ENCODE measurements around the gene BCS1L.

BCS1L gene, protein sequence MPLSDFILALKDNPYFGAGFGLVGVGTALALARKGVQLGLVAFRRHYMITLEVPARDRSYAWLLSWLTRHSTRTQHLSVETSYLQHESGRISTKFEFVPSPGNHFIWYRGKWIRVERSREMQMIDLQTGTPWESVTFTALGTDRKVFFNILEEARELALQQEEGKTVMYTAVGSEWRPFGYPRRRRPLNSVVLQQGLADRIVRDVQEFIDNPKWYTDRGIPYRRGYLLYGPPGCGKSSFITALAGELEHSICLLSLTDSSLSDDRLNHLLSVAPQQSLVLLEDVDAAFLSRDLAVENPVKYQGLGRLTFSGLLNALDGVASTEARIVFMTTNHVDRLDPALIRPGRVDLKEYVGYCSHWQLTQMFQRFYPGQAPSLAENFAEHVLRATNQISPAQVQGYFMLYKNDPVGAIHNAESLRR

DNA sequence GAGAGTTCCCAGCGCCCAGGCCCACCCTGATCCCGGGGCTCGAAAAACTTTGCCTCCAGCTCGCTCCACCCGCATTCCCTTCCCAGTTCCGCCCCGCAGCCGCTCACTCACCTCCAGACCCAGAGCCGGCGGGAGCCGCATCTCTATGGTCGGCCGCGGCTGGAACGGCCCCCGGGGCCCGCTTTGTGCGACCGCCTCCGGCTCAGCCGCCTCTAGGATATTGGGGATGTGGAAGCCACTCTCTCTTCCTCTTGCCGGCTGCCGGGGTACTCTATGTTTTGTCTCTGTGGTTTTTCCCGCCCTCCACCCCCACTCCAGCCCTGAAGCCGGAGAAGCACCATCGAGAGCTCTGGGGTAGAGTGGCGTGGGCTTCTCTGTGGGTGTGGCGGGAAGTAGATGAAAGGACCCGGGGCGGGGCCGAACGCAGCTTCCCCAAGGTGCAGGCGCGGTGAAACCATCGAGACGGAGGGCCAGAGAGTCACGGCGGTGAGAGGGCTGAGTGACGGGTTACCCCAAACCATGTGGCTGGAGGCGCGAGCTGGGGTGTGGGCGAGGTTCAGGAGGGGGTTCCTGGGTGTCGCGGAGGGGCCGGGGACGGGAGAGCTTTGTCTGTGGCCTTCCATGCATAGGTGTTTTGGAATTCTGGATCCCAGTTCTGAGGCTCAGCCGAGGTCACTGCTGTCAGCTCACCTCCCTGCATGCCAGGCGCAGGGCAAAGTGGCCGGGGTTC, at the start of gene BCS1L, which contains the start of gene ZNF142:
Gene BCS1L, plus strand, starts transcription at position 426 of the 730 bp plus-strand sequence. CDS start 1,305 bp downstream, outside the sequence.
Gene ZNF142, minus strand, starts transcription at position 366 of the 730 bp plus-strand sequence. CDS start 3,194 bp downstream, outside the sequence.
- DNase-seq (ENCODE audit: extremely low read depth in 1 of 2, low read depth in 1 of 2): peak; percentile 81 to 86

DNA sequence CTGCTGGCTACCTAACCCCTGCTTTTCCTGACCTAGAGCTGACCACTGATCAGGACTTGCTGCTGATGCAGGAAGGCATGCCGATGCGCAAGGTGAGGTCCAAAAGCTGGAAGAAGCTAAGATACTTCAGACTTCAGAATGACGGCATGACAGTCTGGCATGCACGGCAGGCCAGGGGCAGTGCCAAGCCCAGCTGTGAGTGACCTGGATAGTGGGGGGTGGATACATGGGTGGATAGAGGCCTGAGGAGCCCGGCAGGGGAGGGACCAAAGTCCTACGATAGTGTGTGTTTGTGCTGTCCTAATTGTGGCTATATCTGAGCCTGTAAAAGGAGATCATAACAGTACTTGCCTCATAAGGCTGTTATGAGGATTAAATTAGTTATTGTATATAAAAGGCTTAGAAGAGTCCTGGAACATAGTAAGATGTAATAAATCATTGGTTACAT, 43.6 kb upstream of the BCS1L start:
- no peak for DNase-seq (ENCODE audit: extremely low read depth in 1 of 2, low read depth in 1 of 2)

DNA sequence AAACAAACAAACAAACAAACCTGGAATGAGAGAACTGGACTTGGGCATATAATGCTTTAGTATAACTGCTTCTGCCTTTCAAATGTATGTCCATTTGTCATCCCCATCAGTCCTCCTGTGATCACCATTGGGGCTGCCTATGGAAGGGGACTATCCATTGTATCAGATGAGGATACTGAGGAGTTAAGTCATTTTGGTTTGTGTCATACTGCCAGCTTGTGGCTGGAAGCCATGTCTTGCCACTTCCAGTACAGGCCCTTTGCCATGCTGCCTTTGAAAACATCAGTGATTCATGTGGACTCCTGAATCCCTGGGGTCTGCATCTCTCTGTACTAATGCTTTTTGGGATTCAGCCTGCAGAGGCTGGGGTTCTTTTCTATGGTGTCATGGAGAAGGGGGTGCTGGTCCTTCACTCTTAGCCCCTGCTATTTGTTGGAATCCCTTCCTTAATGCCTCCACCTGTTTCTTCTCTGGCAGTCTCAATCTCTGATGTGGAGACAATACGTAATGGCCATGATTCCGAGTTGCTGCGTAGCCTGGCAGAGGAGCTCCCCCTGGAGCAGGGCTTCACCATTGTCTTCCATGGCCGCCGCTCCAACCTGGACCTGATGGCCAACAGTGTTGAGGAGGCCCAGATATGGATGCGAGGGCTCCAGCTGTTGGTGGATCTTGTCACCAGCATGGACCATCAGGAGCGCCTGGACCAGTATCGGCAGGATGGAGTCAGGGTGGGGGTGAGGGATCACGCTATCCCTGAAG, 41.2 kb upstream of the BCS1L start:
- DNase-seq (ENCODE audit: extremely low read depth in 1 of 2, low read depth in 1 of 2): no peak

DNA sequence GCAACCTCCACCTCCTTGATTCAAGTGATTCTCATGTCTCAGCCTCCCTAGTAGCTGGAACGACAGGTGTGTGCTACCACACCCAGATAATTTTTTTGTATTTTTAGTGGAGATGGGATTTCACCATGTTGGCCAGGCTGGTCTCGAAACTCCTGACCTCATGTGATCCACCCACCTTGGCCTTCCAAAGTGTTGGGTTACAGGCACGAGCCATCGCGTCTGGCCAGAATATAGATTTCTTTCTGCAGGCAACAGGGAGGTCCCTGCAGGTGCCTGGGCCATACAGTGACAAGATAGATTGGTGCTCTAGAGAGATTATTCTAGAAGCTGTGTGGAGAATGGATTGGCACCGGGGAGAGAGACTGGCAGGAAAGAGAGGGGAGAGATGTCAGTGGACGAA, 38.5 kb upstream of the BCS1L start:
- no peak for DNase-seq (ENCODE audit: extremely low read depth in 1 of 2, low read depth in 1 of 2)

DNA sequence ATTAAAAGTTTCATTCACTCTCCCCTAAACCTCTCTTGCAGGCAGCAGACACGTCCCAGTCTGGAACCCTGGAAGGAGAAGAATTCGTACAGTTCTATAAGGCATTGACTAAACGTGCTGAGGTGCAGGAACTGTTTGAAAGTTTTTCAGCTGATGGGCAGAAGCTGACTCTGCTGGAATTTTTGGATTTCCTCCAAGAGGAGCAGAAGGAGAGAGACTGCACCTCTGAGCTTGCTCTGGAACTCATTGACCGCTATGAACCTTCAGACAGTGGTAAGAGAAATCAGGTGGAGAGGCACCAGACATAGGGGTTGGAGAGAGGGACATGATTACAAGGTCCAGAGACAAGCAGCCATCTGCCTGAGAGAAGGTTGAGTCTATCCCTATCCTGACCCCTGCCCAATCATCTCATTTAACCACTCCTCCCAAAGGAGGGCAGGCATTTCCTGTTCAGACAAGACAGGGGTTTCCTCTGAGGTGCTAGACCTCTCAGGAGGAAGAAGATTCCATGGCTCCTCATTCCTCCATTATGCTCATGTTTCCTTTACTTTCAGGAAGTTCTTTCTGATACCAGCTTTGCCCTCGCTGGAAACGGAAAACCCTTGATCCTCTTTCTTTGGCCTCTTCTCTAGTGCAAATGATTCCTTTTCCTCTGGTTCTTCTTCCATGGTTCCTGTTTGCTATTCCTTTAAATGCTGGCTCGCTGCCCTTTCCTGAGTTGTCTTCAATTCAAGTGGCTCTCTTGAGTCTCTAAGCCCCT, 36.7 kb upstream of the BCS1L start:
- no peak for DNase-seq (ENCODE audit: extremely low read depth in 1 of 2, low read depth in 1 of 2)

DNA sequence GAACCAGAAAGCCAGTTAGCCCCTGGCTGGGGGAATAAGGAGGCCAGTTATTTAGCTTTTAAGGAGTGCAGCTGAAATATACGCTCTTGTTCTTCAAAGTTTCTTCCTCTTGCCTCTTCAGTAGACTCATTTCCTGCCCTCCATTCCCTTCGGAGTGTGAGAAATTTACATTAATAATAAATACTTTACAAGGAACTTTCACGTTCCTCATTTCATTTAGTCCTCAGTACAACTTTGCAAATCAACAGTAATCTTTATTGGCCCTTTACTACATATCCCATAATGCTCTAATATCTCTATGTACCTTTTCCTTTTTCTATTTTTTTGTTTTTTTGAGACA, 36.1 kb upstream of the BCS1L start:
- DNase-seq (ENCODE audit: extremely low read depth in 1 of 2, low read depth in 1 of 2): no peak

DNA sequence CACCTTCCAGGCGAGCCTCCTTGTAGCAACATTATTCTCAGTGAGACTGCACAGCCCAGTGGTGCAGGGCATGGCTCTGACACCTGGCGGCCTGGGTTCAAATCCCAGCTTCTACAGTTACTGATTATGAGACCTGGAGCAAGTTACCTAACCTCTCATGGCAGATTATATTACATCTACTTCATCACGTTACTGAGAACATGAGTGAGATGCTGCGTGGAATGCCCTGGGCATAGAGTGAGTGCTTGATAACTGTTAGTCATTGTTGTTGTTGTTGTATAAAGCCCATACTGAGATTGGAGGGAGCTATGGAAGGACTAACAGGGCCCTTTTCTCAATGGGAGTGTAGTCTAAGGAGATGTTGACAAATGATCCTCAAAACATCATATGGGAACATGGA, 33.1 kb upstream of the BCS1L start:
- no peak for DNase-seq (ENCODE audit: extremely low read depth in 1 of 2, low read depth in 1 of 2)

DNA sequence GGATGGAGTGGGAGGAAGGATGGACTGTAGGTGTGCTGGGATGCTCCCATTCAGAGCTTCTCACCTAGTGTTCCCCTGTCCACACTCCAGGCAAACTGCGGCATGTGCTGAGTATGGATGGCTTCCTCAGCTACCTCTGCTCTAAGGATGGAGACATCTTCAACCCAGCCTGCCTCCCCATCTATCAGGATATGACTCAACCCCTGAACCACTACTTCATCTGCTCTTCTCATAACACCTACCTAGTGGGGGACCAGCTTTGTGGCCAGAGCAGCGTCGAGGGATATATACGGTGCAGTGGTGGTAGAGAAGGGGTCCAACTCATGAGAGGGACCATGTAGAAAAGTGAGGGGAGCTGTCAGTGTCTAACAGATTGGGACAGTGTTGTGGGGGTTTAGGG, 31.5 kb upstream of the BCS1L start:
- DNase-seq (ENCODE audit: extremely low read depth in 1 of 2, low read depth in 1 of 2): no peak

DNA sequence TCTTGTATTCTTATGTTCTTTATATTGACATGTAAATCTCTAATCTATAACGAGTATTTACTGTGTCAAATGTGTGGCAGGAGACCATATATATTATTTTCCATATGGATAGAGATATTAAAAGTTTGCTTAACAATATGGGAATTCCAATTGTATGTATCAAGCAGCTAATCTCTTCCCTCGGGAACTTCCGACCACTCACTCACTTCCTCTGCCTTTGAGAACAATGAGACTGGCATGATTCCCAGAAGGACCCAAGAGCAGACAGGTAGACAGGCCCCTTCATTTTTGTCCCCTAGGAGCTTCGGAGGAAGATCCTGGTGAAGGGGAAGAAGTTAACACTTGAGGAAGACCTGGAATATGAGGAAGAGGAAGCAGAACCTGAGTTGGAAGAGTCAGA, 27.6 kb upstream of the BCS1L start:
- no peak for DNase-seq (ENCODE audit: extremely low read depth in 1 of 2, low read depth in 1 of 2)

DNA sequence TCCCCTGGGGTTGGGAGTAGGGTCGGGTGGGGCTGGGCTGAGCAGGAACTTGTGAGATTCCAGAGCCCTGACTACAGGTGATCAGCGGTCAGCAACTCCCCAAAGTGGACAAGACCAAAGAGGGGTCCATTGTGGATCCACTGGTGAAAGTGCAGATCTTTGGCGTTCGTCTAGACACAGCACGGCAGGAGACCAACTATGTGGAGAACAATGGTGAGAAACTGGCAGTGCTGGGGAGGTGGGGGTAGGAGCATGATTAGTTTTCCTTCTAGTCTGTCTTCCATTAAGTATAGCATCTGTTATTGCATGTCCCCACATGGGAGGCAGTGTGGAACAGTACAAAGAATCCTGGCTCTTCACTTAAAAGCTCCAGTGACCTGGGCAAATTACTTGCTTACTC, 23.8 kb upstream of the BCS1L start:
- no peak for DNase-seq (ENCODE audit: extremely low read depth in 1 of 2, low read depth in 1 of 2)

DNA sequence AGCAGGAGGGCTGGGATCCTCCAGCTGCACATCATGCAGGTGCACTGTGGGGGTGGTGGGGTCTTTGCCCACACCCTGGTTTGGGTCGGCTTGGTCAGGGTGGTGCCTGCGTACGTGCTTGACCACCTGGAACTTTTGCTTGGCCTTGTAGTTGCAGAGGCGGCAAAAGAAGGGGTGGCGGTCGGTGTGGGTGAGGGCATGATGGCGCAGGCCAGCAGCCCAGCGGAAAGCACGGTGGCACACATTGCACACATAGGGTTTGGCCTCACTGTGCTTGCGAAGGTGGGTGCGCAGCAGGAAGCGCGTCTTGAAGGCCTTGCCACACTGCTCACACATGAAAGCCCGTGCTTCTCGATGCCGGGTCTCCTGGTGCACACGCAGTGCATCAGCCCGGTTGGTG, 21.1 kb upstream of the BCS1L start:
- no peak for DNase-seq (ENCODE audit: extremely low read depth in 1 of 2, low read depth in 1 of 2)

DNA sequence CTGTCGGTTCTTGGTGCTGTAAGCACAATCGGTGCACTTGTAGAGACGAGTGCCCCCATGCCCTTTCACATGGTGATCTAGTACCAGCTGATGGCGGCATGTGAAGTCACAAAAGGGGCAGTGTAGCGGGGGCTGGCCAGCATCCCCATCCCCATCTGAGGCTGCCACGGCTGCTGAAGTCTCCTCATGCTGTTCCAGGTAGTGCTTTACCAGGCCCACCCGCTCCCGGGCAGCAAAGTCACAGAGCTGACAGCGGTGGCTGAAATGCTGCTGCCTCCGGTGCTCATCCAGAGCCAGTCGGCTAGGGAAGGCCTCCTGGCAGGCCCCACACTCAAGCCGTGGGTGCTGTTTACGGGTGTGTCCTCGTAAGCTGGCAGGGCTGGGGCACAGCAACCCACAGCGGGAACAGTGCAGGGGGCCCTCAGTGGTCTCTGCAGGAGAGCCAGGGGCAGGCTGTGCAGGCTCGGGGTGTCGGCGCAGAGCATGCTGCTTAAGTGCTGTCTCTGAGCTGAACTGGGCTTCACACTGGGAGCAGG, 17.3 kb upstream of the BCS1L start:
- no peak for DNase-seq (ENCODE audit: extremely low read depth in 1 of 2, low read depth in 1 of 2)

DNA sequence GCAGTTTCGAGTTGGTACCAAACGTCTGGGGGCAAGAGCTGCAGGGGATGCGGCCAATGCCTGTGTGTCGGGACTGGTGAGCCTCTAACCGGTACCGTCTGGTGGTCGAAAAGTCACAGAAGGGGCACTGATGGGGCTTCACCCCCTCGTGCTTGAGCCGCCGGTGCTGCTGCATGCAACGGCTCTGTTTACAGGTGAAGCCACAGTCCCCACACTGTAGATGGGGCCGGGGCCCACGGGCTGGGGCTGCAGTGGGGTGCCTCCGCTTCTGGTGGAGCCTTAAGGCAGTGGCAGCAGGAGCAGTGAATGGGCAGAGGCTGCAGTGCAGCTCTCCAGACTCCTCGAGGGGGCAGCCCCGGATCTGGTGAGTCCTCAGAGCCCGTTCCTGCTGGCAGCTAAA, 16.7 kb upstream of the BCS1L start:
- DNase-seq (ENCODE audit: extremely low read depth in 1 of 2, low read depth in 1 of 2): no peak

DNA sequence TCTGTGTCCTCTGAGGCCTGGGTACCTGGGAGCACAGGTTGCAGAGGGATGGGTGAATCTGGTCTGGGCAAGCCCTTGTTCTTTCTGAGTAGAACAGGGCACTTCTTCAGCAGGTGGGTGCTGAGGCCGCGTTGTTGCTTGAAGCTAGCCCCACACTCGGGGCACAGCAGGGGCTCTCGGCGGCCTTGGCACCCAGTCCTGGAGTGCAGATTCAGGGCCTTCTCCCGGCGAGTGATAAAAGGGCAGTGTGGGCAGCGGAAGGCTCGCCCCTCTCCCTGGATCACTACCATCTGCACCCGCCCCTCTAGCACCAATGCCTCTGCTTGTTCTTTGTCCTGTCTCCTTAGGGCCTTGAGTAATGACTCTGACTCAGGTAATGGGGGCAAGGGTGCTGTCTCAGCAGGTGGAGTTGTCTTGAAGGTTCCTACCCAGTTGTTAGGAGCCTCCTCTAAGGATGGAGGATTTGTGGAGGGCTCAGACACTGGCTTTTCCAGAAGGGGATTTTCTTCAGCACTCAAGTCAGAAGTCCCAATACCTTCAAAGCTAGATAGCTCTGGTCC, 15.7 kb upstream of the BCS1L start:
- DNase-seq (ENCODE audit: extremely low read depth in 1 of 2, low read depth in 1 of 2): no peak

DNA sequence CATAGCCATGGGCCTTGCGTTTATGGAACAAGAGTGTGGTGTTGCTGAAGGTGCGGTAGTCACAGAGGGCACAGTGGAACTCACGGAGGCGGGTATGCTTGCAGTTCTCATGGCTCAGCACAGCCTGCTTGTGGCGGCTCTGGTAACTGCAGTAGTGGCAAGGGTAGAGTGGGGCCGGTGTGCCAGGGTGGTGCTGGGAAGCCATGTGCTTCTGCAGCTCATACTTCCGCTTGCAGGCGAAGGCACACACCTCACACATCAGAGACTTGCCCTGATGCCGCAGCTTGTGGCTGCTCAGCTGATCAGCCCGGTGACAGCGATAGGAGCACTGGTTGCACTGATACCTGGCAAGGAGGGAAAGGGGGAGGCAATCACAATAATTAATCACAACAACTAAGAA, 14.8 kb upstream of the BCS1L start:
- DNase-seq (ENCODE audit: extremely low read depth in 1 of 2, low read depth in 1 of 2): no peak

DNA sequence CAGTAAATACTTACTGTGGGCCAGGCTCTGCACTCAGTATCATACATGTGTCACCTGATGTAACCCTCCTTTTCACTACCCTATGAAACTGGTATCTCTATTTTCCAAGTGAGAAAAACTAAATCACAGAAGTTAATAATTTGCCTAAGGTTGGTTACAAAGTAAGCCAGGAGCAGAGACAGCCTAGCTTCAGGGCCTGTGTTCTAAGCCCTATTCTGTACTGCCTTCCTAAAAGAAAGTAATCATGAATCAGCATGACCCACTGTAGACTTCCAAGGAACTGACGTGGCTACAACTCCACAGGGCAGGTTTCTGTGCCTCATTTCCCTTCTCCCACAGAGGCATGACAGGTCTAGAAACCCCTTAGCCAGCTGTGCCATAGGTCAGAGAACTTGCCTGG, 14.4 kb upstream of the BCS1L start:
- DNase-seq (ENCODE audit: extremely low read depth in 1 of 2, low read depth in 1 of 2): no peak

DNA sequence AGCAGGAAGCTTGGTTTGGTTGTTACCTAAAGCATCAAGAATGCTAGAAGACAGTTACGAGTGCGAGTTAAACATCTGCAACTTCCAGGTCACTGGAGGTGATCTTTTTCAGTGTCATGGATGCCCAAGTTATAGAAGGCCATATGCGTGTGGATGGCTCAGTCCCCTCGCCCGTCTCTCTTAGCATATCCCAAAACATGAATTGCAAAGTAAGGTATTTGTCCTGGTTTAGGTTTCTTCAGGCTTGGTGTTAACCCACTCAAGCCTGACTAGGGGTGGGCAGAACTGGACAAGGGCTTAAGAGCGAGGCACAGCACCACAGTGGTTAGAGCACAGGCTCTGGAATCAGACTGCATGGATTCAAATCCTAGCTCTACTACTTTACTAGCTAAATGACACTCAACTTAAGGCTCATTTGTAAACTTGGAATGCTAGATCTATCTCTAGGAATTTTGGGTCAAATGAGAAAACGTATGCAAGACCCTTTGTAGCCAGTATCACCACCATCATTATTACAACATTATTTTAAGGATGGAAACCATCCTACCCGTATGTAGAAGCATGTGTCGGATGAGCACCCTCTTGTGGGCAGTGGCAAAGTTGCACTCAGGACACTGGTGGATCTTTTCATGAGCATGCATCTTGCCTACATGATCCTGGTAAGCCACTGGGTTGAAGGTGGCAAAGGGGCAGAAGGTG, 11.2 kb upstream of the BCS1L start:
- peak in 1 of 2 donors; percentile 30 for DNase-seq (ENCODE audit: extremely low read depth in 1 of 2, low read depth in 1 of 2)

DNA sequence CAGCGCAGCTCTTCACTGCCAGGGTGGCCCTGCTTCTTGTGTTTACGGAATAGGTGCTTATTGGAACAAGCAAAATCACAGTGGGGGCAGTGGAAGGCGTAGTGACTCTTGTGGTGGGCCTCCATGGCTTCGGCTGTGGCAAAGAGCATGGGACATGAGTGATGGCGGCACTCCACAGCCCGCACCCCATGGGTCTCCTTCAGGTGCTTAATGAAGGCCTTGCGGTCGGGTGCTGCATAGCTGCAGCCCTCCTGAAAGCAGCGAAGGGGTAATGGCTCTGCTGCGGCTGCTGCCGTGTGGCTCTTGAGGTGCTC, 10.7 kb upstream of the BCS1L start:
- DNase-seq (ENCODE audit: extremely low read depth in 1 of 2, low read depth in 1 of 2): no peak

DNA sequence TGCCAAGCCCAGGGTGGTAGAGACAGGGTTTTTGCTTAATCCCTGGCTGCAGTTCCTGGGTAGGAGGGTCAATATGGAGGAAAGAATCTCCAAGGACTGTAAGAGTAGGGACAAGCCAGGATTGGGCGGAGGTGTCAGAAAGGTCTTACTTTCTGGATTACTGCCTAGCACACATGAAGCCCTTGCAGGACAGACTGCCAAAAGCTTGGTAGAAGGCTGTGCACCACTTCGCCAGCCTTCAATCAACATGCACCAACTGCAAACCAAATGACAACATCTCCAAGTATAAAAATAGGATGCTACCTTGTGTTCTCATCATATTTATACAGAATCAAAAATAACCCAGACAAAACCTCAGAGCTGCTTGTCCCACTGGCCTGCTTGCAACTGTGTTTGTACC, 3.7 kb upstream of the BCS1L start:
- no peak for DNase-seq (ENCODE audit: extremely low read depth in 1 of 2, low read depth in 1 of 2)
